K562 (cell line): ENCODE results near the gene LIPE.

Source experiments
- ATF7 ChIP-seq: fragments of 450-650 bp; IDR thresholded peaks from 2 replicates; pipeline ENCODE4 v1.7.1; 2014; ENCODE audit warnings: mild to moderate bottlenecking, moderate library complexity
- PHF8 ChIP-seq: fragments of 200-600 bp; sonication (generic); IDR thresholded peaks from 2 replicates; pipeline ENCODE4 v1.6.1; 2012; ENCODE audit warnings: mixed run types, mild to moderate bottlenecking, inconsistent platforms, low read length, moderate library complexity, borderline replicate concordance

GRCh38 chr19:42353341-42354015 is 73.7 kb downstream of the LIPE start:
- TF ChIP-seq PHF8, result no peak
- no peak for TF ChIP-seq ATF7
